K562 (cell line): Measurements from ENCODE around the gene PNKD.

Experiments
- ARNT ChIP-seq, 2 experiments: fragments of 450-650 bp; IDR thresholded peaks; 2 replicates each; pipeline ENCODE4 v1.6.1; 2016; ENCODE audit warnings: mild to moderate bottlenecking in 1 of 2
- CLOCK ChIP-seq: fragments of 250-450 bp; sonication (Bioruptor Pico); IDR thresholded peaks from 2 replicates; pipeline ENCODE4 v1.4.0; 2020; ENCODE audit warnings: mild to moderate bottlenecking, moderate library complexity, borderline replicate concordance
- ID3 ChIP-seq, 2 experiments: fragments of 250-450 bp in 1 of 2; fragments of 450-650 bp in 1 of 2; sonication (Bioruptor Pico) in 1 of 2; IDR thresholded peaks; 2 replicates each; pipeline versions ENCODE4 v1.6.1 to v1.8.0; 2016 to 2021; ENCODE audit warnings: mild to moderate bottlenecking in 2 of 2, moderate library complexity in 2 of 2, missing compliant biosample characterization in 1 of 2, missing genetic modification characterization in 1 of 2

- TF ChIP-seq CLOCK (CRISPR knock-in tag) (no peak), ARNT (IDR thresholded peaks at IDR 0.05) (no peak), ID3 (CRISPR knock-in tag; IDR thresholded peaks at IDR 0.05) (no peak), ID3 (tag; IDR thresholded peaks at IDR 0.05) (no peak)
Measured at GRCh38 chr2:218319813-218320365, 49.6 kb downstream of the PNKD start.
